OCI-LY3 (cell line): ENCODE measurements around the gene ST7.
A peak's percentile ranks its signal among the peaks of the same experiment; 100 is the strongest.

ENCODE experiments used
- H2AFZ ChIP-seq: fragments of 200-600, 300-600 bp; shearing (Covaris generic); 2 replicates; pipeline ENCODE4 v1.6.0; 2014; ENCODE audit warnings: antibody characterized with exemption, low read depth, low read length
- H3K27ac ChIP-seq: fragments of 200-600, 300-600 bp; sonication (generic); 2 replicates; pipeline ENCODE4 v1.5.1; 2014; ENCODE audit warnings: mild to moderate bottlenecking, low read length, moderate library complexity, mixed read lengths
- H3K27me3 ChIP-seq: fragments of 200-600, 300-600 bp; sonication (generic); 2 replicates; pipeline ENCODE4 v1.6.1; 2014; ENCODE audit warnings: low read depth, low read length, mixed read lengths
- H3K36me3 ChIP-seq: fragments of 200-600, 300-600 bp; sonication (generic); replicated peaks from 2 replicates; pipeline ENCODE3; 2014; ENCODE audit warnings: low read depth, low read length, mixed read lengths
- H3K4me1 ChIP-seq: fragments of 300-600, 200-600 bp; sonication (generic); 2 replicates; pipeline ENCODE4 v1.6.1; 2014; ENCODE audit warnings: low read length, mixed read lengths
- H3K4me2 ChIP-seq: fragments of 200-600, 300-600 bp; sonication (generic); 2 replicates; pipeline ENCODE4 v1.6.1; 2014; ENCODE audit warnings: low read length, mixed read lengths
- H3K4me3 ChIP-seq: fragments of 300-600, 200-600 bp; sonication (generic); 2 replicates; pipeline ENCODE4 v1.5.1; 2014; ENCODE audit warnings: antibody characterized with exemption, mild to moderate bottlenecking, low read length, moderate library complexity
- H3K79me2 ChIP-seq: fragments of 300-600, 200-600 bp; shearing (Covaris generic); 2 replicates; pipeline ENCODE4 v1.6.1; 2014; ENCODE audit warnings: mild to moderate bottlenecking, low read length, mixed read lengths
- H3K9ac ChIP-seq: fragments of 300-600, 200-600 bp; shearing (Covaris generic); 2 replicates; pipeline ENCODE4 v1.6.0; 2014; ENCODE audit warnings: mild to moderate bottlenecking, low read length, moderate library complexity
- H3K9me3 ChIP-seq: fragments of 200-600, 300-600 bp; shearing (Covaris generic); 2 replicates; pipeline ENCODE4 v1.6.1; 2014; ENCODE audit warnings: low read length, mixed read lengths; ENCODE audit not compliant: insufficient read depth
- H4K20me1 ChIP-seq: fragments of 200-600, 300-600 bp; sonication (generic); 2 replicates; pipeline ENCODE4 v1.6.1; 2016; ENCODE audit warnings: low read length, mixed read lengths; ENCODE audit not compliant: insufficient read depth
- EZH2phosphoT487 ChIP-seq: fragments of 200-600 bp; shearing (Covaris generic); IDR thresholded peaks from 2 replicates; pipeline ENCODE4 v1.6.1; 2018; ENCODE audit warnings: antibody characterized with exemption, mixed run types, low read depth
- TF ChIP-seq, protein P1 (sequence below): fragments of 200-600, 300-600 bp; sonication (generic); IDR thresholded peaks from 2 replicates; pipeline ENCODE4 v1.5.1; 2014; ENCODE audit warnings: antibody characterized with exemption, low read length, low read depth

The ST7 gene

DNA sequence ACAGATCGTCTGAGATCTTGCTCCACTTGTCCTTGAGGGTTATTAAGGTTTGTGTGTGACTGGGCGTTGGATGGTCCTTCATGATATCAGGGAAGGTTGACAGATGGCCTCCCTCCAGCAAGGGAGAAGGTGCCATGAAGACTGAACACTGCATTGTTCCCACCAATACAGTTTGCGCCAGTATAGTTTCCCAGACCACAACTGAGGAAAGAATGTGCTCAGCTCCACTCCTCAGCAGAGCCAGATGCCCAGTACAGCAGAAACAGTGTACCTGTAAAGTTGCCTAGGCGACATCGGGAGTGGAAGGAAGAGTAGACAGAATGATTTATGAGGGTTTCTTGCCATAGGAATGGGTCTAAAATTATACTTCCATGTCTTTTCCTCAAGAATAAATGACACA is 137.5 kb downstream of the ST7 start:
- Histone ChIP-seq H2AFZ (no peak overlapping the region), H3K4me2 (no peak overlapping the region)

DNA sequence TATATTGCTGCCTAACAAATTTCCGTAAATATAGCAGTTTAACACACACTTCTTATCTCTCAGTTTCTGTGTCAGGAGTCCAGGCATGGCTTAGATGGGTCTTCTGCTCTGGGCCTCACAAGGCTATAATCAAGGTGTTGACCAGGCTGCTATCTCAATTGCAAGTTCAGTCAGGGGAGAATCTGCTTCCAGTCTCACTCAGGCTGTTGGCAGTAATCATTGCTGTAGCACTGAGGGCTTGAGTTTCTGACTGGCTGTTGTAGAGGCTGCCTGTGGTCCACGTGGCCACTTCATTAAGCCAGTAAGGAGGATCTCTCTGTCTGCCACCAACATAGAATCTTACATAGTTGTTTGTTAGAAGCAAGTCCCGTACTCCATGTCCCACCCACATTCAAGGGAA is 138.4 kb downstream of the ST7 start:
- H3K4me3 ChIP-seq, result no peak overlapping the region
- no peak overlapping the region for H3K9ac ChIP-seq
- H2AFZ ChIP-seq, result no peak overlapping the region
- no peak for TF ChIP-seq EZH2phosphoT487
- TF ChIP-seq, protein P1, sequence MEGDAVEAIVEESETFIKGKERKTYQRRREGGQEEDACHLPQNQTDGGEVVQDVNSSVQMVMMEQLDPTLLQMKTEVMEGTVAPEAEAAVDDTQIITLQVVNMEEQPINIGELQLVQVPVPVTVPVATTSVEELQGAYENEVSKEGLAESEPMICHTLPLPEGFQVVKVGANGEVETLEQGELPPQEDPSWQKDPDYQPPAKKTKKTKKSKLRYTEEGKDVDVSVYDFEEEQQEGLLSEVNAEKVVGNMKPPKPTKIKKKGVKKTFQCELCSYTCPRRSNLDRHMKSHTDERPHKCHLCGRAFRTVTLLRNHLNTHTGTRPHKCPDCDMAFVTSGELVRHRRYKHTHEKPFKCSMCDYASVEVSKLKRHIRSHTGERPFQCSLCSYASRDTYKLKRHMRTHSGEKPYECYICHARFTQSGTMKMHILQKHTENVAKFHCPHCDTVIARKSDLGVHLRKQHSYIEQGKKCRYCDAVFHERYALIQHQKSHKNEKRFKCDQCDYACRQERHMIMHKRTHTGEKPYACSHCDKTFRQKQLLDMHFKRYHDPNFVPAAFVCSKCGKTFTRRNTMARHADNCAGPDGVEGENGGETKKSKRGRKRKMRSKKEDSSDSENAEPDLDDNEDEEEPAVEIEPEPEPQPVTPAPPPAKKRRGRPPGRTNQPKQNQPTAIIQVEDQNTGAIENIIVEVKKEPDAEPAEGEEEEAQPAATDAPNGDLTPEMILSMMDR, result no peak
- H3K27ac ChIP-seq, result no peak overlapping the region
- no peaks in the 10 kb centered on the region for H3K36me3 ChIP-seq
- no peaks in the 10 kb centered on the region for H3K9me3 ChIP-seq
- H3K4me1 ChIP-seq, result peaks cover 9% of the 10 kb centered on the region
- peaks cover 81% of the 10 kb centered on the region for H3K79me2 ChIP-seq
- H3K4me2 ChIP-seq, result peak overlapping the region; percentile 6; the same call in 1 of the 2 replicates
- H3K27me3 ChIP-seq, result no peaks in the 10 kb centered on the region
- peaks cover 90% of the 10 kb centered on the region for H4K20me1 ChIP-seq

More for the DNA sequence above, 137.5 kb downstream of the ST7 start:
- Histone ChIP-seq H3K4me3 (no peak overlapping the region), H3K79me2 (peaks cover 84% of the 10 kb centered on the region), H3K4me1 (peaks cover 17% of the 10 kb centered on the region), H3K9me3 (no peaks in the 10 kb centered on the region), H3K36me3 (no peaks in the 10 kb centered on the region), H3K27ac (no peak overlapping the region), H3K27me3 (no peaks in the 10 kb centered on the region), H3K9ac (no peak overlapping the region), H4K20me1 (peaks cover 92% of the 10 kb centered on the region)
- no peak for TF ChIP-seq EZH2phosphoT487
- TF ChIP-seq, protein P1, result no peak

DNA sequence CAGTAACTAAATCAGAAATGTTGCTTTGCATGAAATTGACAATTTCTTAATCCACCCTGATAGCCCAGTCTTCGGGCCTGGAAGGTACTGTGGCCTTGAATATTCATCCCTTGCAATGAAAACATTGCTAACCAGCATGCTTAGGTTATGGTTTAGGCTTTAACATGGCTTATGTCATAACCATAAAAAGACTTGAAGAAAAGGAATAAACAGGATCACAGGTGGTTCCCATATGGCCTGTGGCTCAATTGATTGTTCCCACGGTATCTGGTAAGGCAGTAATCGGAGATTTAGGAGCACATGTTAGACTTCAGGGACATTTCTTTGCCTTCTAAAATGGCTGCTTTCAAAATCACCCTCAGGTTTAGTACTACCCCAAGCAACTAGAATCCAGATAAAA is 139.5 kb downstream of the ST7 start:
- H3K27me3 ChIP-seq, result no peaks in the 10 kb centered on the region
- TF ChIP-seq, protein P1, result no peak
- no peak for TF ChIP-seq EZH2phosphoT487
- H2AFZ ChIP-seq, result no peak overlapping the region
- H3K9me3 ChIP-seq, result no peaks in the 10 kb centered on the region
- H3K27ac ChIP-seq, result no peak overlapping the region
- H3K4me1 ChIP-seq, result peaks cover 6% of the 10 kb centered on the region
- H3K9ac ChIP-seq, result no peak overlapping the region
- H4K20me1 ChIP-seq, result peaks cover 82% of the 10 kb centered on the region
- no peaks in the 10 kb centered on the region for H3K36me3 ChIP-seq
- peaks cover 74% of the 10 kb centered on the region for H3K79me2 ChIP-seq
- H3K4me2 ChIP-seq, result no peak overlapping the region
- H3K4me3 ChIP-seq, result no peak overlapping the region

DNA sequence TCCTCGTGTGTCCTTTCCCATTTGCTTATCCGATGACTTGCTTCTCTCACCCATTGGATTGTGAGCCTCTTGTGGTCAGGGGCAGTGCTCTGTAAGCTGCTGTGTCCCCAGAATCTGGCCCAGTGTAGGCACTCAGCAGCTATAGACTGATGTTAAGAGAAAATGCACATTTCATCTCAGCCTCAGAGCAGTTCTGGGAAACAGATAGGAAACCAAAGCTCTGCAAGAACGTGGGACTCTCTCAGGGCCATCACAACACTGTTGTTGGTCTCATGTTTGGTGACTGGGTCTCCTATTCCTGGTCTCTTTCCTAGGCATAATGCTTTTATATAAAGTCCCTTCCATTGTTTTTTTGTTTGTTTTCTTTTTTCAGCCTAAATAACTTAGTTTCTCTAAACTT is 141.2 kb downstream of the ST7 start:
- Histone ChIP-seq H3K79me2 (peaks cover 71% of the 10 kb centered on the region), H3K4me1 (peaks cover 3% of the 10 kb centered on the region; the same call in 1 of the 2 replicates), H3K36me3 (peaks cover 2% of the 10 kb centered on the region), H4K20me1 (peaks cover 76% of the 10 kb centered on the region), H3K27ac (no peak overlapping the region), H2AFZ (no peak overlapping the region), H3K9ac (no peak overlapping the region), H3K27me3 (no peaks in the 10 kb centered on the region), H3K9me3 (no peaks in the 10 kb centered on the region), H3K4me2 (no peak overlapping the region), H3K4me3 (no peak overlapping the region)
- TF ChIP-seq, protein P1, result no peak
- no peak for TF ChIP-seq EZH2phosphoT487
